Stimulated activated naive B cell treated with anti-CD40 and anti-IgM and Interleukin-4, amounts not matched to agents 10 μg/mL and 1 μg/mL and 100 μg/mL, for 72 hours (primary cell): ENCODE measurements around the gene FAM50B.

ENCODE experiments used
- ATAC-seq, 2 donors: fragments of 150-1000 bp; cut with Tn5 transposase; replicated peaks; 2 replicates each; pipeline ENCODE4 v1.10.0; 2021; ENCODE audit warnings: moderate library complexity in 1 of 2
- DNase-seq: peaks from one replicate; pipeline ENCODE4 v3.0.0; 2021
- H3K27ac Mint-ChIP-seq: one replicate; pipeline ENCODE4 v1.8.0; 2022; ENCODE audit warnings: mild to moderate bottlenecking, mixed read lengths
- H3K27me3 Mint-ChIP-seq, 2 donors: one replicate each; pipeline ENCODE4 v1.8.0; 2022; ENCODE audit warnings: mixed read lengths in 2 of 2
- H3K36me3 Mint-ChIP-seq, 2 donors: one replicate each; pipeline ENCODE4 v1.8.0; 2022; ENCODE audit warnings: mixed read lengths in 2 of 2, mild to moderate bottlenecking in 1 of 2
- H3K4me1 Mint-ChIP-seq, 2 donors: one replicate each; pipeline ENCODE4 v1.8.0; 2022; ENCODE audit warnings: mixed read lengths in 2 of 2, mild to moderate bottlenecking in 1 of 2
- H3K4me3 Mint-ChIP-seq, 2 donors: one replicate each; pipeline ENCODE4 v1.8.0; 2022; ENCODE audit warnings: mild to moderate bottlenecking in 2 of 2, mixed read lengths in 2 of 2, moderate library complexity in 1 of 2
- H3K9me3 Mint-ChIP-seq, 2 donors: one replicate each; pipeline ENCODE4 v1.8.0; 2022; ENCODE audit warnings: mixed read lengths in 2 of 2, mild to moderate bottlenecking in 1 of 2

Gene FAM50B

DNA sequence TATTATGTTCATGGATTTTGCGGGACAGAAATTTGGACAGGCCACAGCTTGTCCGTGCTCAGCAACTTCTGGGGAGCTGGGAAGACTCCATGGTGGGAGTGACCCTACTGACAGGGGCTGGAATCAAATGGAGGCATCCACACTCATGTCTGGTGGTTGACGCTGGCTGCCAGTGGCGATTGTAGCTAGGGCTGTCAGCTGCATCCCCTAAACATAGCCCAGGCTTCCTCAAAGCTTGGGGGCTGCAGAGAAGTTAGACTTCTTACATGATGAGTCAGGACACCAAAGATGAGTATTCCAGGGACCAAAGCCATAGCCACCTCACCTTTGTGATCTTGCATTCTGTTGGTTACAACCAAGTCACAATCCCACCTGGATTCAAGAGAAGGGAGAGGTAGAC is 18.4 kb upstream of the FAM50B start:
- Mint-ChIP-seq H3K36me3 (no peaks in the 10 kb centered on the region), H3K9me3 (no peaks in the 10 kb centered on the region), H3K4me1 (peaks cover 0 to 2% of the 10 kb centered on the region in 2 donors), H3K4me3 (no peak overlapping the region), H3K27me3 (peaks cover 6 to 15% of the 10 kb centered on the region in 2 donors), H3K27ac (no peak overlapping the region)
- ATAC-seq (no peak), DNase-seq (no peak)

- DNase-seq, result no peak
These were observed 17.2 kb upstream of the FAM50B start for GRCh38 chr6:3831761-3832530.

GRCh38 chr6:3835055-3835731 is 14.0 kb upstream of the FAM50B start:
- no peak overlapping the region for H3K4me3 Mint-ChIP-seq
- DNase-seq (no peak), ATAC-seq (no peak)
- no peak overlapping the region for H3K27ac Mint-ChIP-seq
- peaks cover 0 to 11% of the 10 kb centered on the region in 2 donors for H3K4me1 Mint-ChIP-seq
- no peaks in the 10 kb centered on the region for H3K36me3 Mint-ChIP-seq
- H3K27me3 Mint-ChIP-seq, result peaks cover 6 to 8% of the 10 kb centered on the region in 2 donors
- peaks cover 0 to 1% of the 10 kb centered on the region in 2 donors for H3K9me3 Mint-ChIP-seq

More at GRCh38 chr6:3831761-3832530, 17.2 kb upstream of the FAM50B start:
- H3K27ac Mint-ChIP-seq, result no peak overlapping the region
- H3K4me1 Mint-ChIP-seq, result peaks cover 0 to 5% of the 10 kb centered on the region in 2 donors
- ATAC-seq, result no peak
- H3K36me3 Mint-ChIP-seq, result no peaks in the 10 kb centered on the region
- H3K27me3 Mint-ChIP-seq, result peaks cover 6 to 15% of the 10 kb centered on the region in 2 donors
- no peaks in the 10 kb centered on the region for H3K9me3 Mint-ChIP-seq
- H3K4me3 Mint-ChIP-seq, result no peak overlapping the region

- DNase-seq (no peak), ATAC-seq (no peak)
- H3K9me3 Mint-ChIP-seq, result peaks cover 0 to 1% of the 10 kb centered on the region in 2 donors
- peaks cover 3 to 6% of the 10 kb centered on the region in 2 donors for H3K27me3 Mint-ChIP-seq
- peaks cover 0 to 11% of the 10 kb centered on the region in 2 donors for H3K4me1 Mint-ChIP-seq
- no peak overlapping the region for H3K27ac Mint-ChIP-seq
- no peaks in the 10 kb centered on the region for H3K36me3 Mint-ChIP-seq
- H3K4me3 Mint-ChIP-seq, result no peak overlapping the region
These were observed 13.4 kb upstream of the FAM50B start for GRCh38 chr6:3835785-3836184.

GRCh38 chr6:3836566-3836965 is 12.6 kb upstream of the FAM50B start:
- Mint-ChIP-seq H3K4me1 (peaks cover 0 to 16% of the 10 kb centered on the region in 2 donors), H3K4me3 (no peak overlapping the region), H3K27ac (no peak overlapping the region), H3K9me3 (peaks cover 0 to 1% of the 10 kb centered on the region in 2 donors), H3K36me3 (no peaks in the 10 kb centered on the region), H3K27me3 (peaks cover 0 to 6% of the 10 kb centered on the region in 2 donors)
- no peak for ATAC-seq
- no peak for DNase-seq

DNA sequence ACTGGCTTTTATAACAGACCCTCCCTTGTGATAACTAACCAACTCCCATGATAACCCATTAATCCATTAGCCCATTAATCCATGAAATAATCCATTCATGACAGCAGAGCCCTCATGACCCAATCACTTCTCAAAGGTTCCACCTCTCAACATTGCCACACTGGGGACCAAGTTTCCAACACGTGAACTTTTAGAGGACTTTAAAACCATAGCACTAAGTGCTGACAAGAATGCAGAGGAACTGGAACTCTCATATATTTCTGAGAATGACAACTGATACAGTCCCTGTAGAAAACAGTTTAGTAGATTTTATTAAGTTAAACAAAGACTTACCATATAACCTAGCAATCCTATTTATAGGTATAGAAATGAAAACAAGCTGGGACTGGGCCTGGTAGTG is 11.4 kb upstream of the FAM50B start:
- Mint-ChIP-seq H3K4me1 (peaks cover 3 to 28% of the 10 kb centered on the region in 2 donors), H3K27ac (no peak overlapping the region), H3K4me3 (no peak overlapping the region), H3K27me3 (peaks cover 0 to under 1% of the 10 kb centered on the region in 2 donors), H3K9me3 (peaks cover 0 to 1% of the 10 kb centered on the region in 2 donors), H3K36me3 (no peaks in the 10 kb centered on the region)
- ATAC-seq (peak in 1 of 2 donors; percentile 39), DNase-seq (no peak)

- Mint-ChIP-seq H3K27me3 (no peaks in the 10 kb centered on the region), H3K27ac (no peak overlapping the region), H3K36me3 (no peaks in the 10 kb centered on the region), H3K4me1 (peaks cover 7 to 38% of the 10 kb centered on the region in 2 donors), H3K4me3 (no peak overlapping the region), H3K9me3 (peaks cover 0 to 1% of the 10 kb centered on the region in 2 donors)
- DNase-seq, result no peak
- no peak for ATAC-seq
These were observed 9.9 kb upstream of the FAM50B start for GRCh38 chr6:3838992-3839867.

DNA sequence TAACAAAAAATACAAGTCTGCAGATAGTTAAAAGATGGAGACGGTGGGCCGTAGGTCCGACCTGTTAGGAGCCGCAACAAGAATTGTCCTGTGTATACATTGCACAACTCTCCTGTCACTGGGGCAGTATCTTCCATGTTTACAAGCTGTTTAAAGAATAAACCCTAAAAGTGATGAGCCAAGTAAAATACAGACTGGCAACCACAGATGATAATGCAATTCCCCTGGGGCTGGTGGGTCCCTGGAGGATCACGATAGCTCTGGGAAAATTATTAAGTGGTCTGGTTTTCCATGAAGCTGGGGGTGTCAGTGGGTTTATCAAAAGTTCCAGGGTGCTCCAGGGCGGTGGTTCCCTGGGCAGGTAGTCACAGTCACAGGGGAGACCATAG is 8.1 kb upstream of the FAM50B start:
- Mint-ChIP-seq H3K9me3 (peaks cover 0 to 1% of the 10 kb centered on the region in 2 donors), H3K4me3 (no peak overlapping the region), H3K4me1 (peaks cover 12 to 46% of the 10 kb centered on the region in 2 donors), H3K36me3 (no peaks in the 10 kb centered on the region), H3K27me3 (no peaks in the 10 kb centered on the region), H3K27ac (no peak overlapping the region)
- DNase-seq (no peak), ATAC-seq (no peak)

- H3K36me3 Mint-ChIP-seq, result no peaks in the 10 kb centered on the region
- H3K27me3 Mint-ChIP-seq, result no peaks in the 10 kb centered on the region
- no peak overlapping the region for H3K27ac Mint-ChIP-seq
- DNase-seq, result no peak
- no peak overlapping the region for H3K4me3 Mint-ChIP-seq
- no peak for ATAC-seq
- peaks cover 0 to 1% of the 10 kb centered on the region in 2 donors for H3K9me3 Mint-ChIP-seq
- H3K4me1 Mint-ChIP-seq, result peaks cover 12 to 45% of the 10 kb centered on the region in 2 donors
These were observed 7.2 kb upstream of the FAM50B start for GRCh38 chr6:3841711-3842565.

- Mint-ChIP-seq H3K9me3 (no peaks in the 10 kb centered on the region), H3K27ac (no peak overlapping the region), H3K4me3 (no peak overlapping the region), H3K4me1 (peaks cover 14 to 49% of the 10 kb centered on the region in 2 donors), H3K27me3 (no peaks in the 10 kb centered on the region), H3K36me3 (no peaks in the 10 kb centered on the region)
- DNase-seq, result no peak
- ATAC-seq, result peak; percentile 69 to 81
These were observed 5.6 kb upstream of the FAM50B start for GRCh38 chr6:3843379-3844096.

DNA sequence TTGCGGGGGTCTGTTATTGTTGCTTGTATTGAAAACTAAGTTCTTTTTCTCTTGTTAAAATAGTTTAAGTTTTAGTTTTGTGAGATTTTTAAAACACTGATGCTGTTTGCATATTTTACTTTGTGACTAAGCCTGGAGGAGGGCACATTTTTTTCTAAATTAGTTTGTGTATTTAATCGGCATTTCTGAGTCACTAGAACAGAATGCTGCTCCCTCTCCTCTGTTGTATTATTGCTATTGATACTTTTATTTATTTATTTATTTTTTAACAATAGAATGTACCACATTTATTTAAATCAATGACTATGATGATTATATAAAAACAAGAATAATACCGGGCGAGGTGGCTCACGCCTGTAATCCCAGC is 5.1 kb upstream of the FAM50B start:
- Mint-ChIP-seq H3K27ac (no peak overlapping the region), H3K27me3 (no peaks in the 10 kb centered on the region), H3K4me1 (peaks cover 16 to 53% of the 10 kb centered on the region in 2 donors), H3K4me3 (no peak overlapping the region), H3K9me3 (no peaks in the 10 kb centered on the region), H3K36me3 (no peaks in the 10 kb centered on the region)
- DNase-seq (no peak), ATAC-seq (no peak)

DNA sequence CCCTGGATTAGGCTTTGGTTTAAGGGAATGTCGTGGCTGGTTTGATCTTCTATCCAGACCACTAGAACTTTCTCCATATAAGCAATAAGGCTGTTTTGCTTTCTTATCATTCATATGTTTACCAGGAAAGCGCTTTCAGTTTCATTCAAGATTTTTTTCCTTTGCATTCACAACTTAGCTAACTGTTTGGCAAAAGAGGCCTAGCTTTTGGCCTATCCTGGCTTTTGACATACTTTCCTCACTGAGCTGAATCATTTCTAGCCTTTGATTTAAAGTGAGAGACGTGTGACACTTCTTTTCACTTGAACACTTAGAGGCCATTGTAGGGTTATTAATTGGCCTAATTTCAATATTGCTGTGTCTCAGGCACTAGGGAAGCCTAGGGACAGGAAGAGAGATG is 1.7 kb upstream of the FAM50B start:
- Mint-ChIP-seq H3K27ac (no peak overlapping the region), H3K4me1 (peaks cover 18 to 59% of the 10 kb centered on the region in 2 donors), H3K27me3 (no peaks in the 10 kb centered on the region), H3K9me3 (peaks cover 0 to 2% of the 10 kb centered on the region in 2 donors), H3K36me3 (peaks cover 4 to 14% of the 10 kb centered on the region in 2 donors), H3K4me3 (no peak overlapping the region)
- ATAC-seq (no peak), DNase-seq (no peak)

GRCh38 chr6:3848380-3848779 is 793 bp upstream of the FAM50B start:
- peak overlapping the region; percentile 84 for H3K4me3 Mint-ChIP-seq
- H3K36me3 Mint-ChIP-seq, result peaks cover 4 to 14% of the 10 kb centered on the region in 2 donors
- DNase-seq (no peak), ATAC-seq (no peak)
- H3K27me3 Mint-ChIP-seq, result no peaks in the 10 kb centered on the region
- peak overlapping the region; percentile 86 for H3K27ac Mint-ChIP-seq
- peaks cover 0 to 2% of the 10 kb centered on the region in 2 donors for H3K9me3 Mint-ChIP-seq
- peaks cover 18 to 51% of the 10 kb centered on the region in 2 donors for H3K4me1 Mint-ChIP-seq
